CD1c-positive myeloid dendritic cell (primary cell): Measurements from ENCODE around the gene RDH13.

Experiments
- DNase-seq: peaks from one replicate; pipeline ENCODE4 v3.0.0-alpha.2; 2016; ENCODE audit errors: extremely low spot score

RDH13 gene

GRCh38 chr19:55091955-55092354 is 29.0 kb upstream of the RDH13 start:
- no peak for DNase-seq

GRCh38 chr19:55091126-55091910 is 28.4 kb upstream of the RDH13 start:
- no peak for DNase-seq

GRCh38 chr19:55090564-55090963 is 27.6 kb upstream of the RDH13 start:
- DNase-seq: no peak

GRCh38 chr19:55089342-55089944 is 26.5 kb upstream of the RDH13 start:
- DNase-seq: no peak

GRCh38 chr19:55088543-55089341 is 25.8 kb upstream of the RDH13 start:
- DNase-seq: peak; percentile 72

GRCh38 chr19:55088021-55088451 is 25.1 kb upstream of the RDH13 start:
- DNase-seq: no peak

- DNase-seq: peak; percentile 64
These were observed 24.6 kb upstream of the RDH13 start for GRCh38 chr19:55087542-55087901.

- peak; percentile 65 for DNase-seq
These were observed 24.0 kb upstream of the RDH13 start for GRCh38 chr19:55086730-55087541.

- DNase-seq: no peak
These were observed 23.2 kb upstream of the RDH13 start for GRCh38 chr19:55085923-55086715.

GRCh38 chr19:55084416-55084815 is 21.5 kb upstream of the RDH13 start:
- no peak for DNase-seq

- DNase-seq: no peak
These were observed 20.3 kb upstream of the RDH13 start for GRCh38 chr19:55083004-55083850.

- peak; percentile 66 for DNase-seq
These were observed 19.3 kb upstream of the RDH13 start for GRCh38 chr19:55082020-55082851.

GRCh38 chr19:55081770-55082019 is 18.7 kb upstream of the RDH13 start:
- DNase-seq: no peak

GRCh38 chr19:55080968-55081769 is 18.2 kb upstream of the RDH13 start:
- peak; percentile 90 for DNase-seq

GRCh38 chr19:55080121-55080967 is 17.4 kb upstream of the RDH13 start:
- peak; percentile 88 for DNase-seq

GRCh38 chr19:55079400-55080038 is 16.6 kb upstream of the RDH13 start:
- no peak for DNase-seq

GRCh38 chr19:55078996-55079395 is 16.0 kb upstream of the RDH13 start:
- no peak for DNase-seq
